ENCODE data around the gene GSTM5. TPM values are rescaled to one million over a fixed set of nuclear protein-coding genes. Genes with fewer than 3 reads are reported as not detected.
"Not testable (repeated sequence)": the region's sequence is repeated elsewhere in the genome, so short reads cannot be mapped to it uniquely, and the experiment has no call there.

The GSTM5 gene
- total RNA-seq, 1 experiment from 2014 or later, result not detected

- ChIA-PET CTCF (interaction anchor here (0.5 kb wide), 1 partner anchor 74 kb away, joined by 4 read pairs; no protein-coding TSS in a partner anchor), POLR2A (ENCODE audit: unreplicated experiment) (no interaction called here)
- Histone ChIP-seq H3K4me2 (ENCODE audit: low read length) (no peak overlapping the region), H2AFZ (ENCODE audit: low read length) (no peak overlapping the region), H3K79me2 (ENCODE audit: low read length) (no peaks in the 10 kb centered on the region), H3F3A (ENCODE audit: low read length, unreplicated experiment) (no peaks in the 10 kb centered on the region), H3K9me2 (replicated peaks; ENCODE audit: low read length) (no peaks in the 10 kb centered on the region), H3K4me1 (ENCODE audit: insufficient read depth, low read length) (0 out of 2 replicates have a peak, but pooled peaks cover 3% of the 10 kb centered on the region), H3K27ac (ENCODE audit: low read length) (no peak overlapping the region), H3K9me3 (ENCODE audit: low read length) (no peaks in the 10 kb centered on the region), H3K27me3 (ENCODE audit: low read length) (no peaks in the 10 kb centered on the region), H3K36me3 (ENCODE audit: low read depth, low read length) (no peaks in the 10 kb centered on the region), H3K9ac (ENCODE audit: low read length) (no peak overlapping the region), H3K4me3 (ENCODE audit: low read length) (no peak overlapping the region), H4K20me1 (ENCODE audit: low read length) (no peaks in the 10 kb centered on the region)
- TF ChIP-seq EZH2 (IDR thresholded peaks at IDR 0.05; ENCODE audit: low read length, unreplicated experiment), result no peak
- TF ChIP-seq CTCF (conservative IDR thresholded peaks at IDR 0.05; ENCODE audit: low read depth, low read length), result no peak
- no peak for TF ChIP-seq EZH2phosphoT487 (IDR thresholded peaks at IDR 0.05; ENCODE audit: borderline replicate concordance, low read length)
- intact Hi-C loops (cut with micrococcal nuclease), result no loop called here
- no TSS peak for BruUV-seq (replicated peaks)
- ATAC-seq, result no peak
- no peak for DNase-seq
These were observed 34.6 kb upstream of the GSTM5 start for GRCh38 chr1:109677459-109677858.

GRCh38 chr1:109678637-109679036 lies 33.4 kb upstream of the GSTM5 start:
- H3K4me3 ChIP-seq (ENCODE audit: low read length); H3K27me3 ChIP-seq (ENCODE audit: low read length); H2AFZ ChIP-seq (ENCODE audit: low read length); CTCF ChIA-PET; DNase-seq; H4K20me1 ChIP-seq (ENCODE audit: low read length); H3K4me1 ChIP-seq (ENCODE audit: insufficient read depth, low read length); H3K4me2 ChIP-seq (ENCODE audit: low read length); H3K36me3 ChIP-seq (ENCODE audit: low read depth, low read length); POLR2A ChIA-PET (ENCODE audit: unreplicated experiment); intact Hi-C loops (cut with micrococcal nuclease); H3K9ac ChIP-seq (ENCODE audit: low read length); H3K27ac ChIP-seq (ENCODE audit: low read length); H3K9me3 ChIP-seq (ENCODE audit: low read length); H3K9me2 ChIP-seq (replicated peaks; ENCODE audit: low read length); H3F3A ChIP-seq (ENCODE audit: low read length, unreplicated experiment); ATAC-seq; BruUV-seq (replicated peaks); H3K79me2 ChIP-seq (ENCODE audit: low read length): not testable (repeated sequence)

GRCh38 chr1:109684777-109685176 lies 27.3 kb upstream of the GSTM5 start:
- H3K4me1 ChIP-seq (ENCODE audit: insufficient read depth, low read length); H3K4me3 ChIP-seq (ENCODE audit: low read length); H4K20me1 ChIP-seq (ENCODE audit: low read length); H3K9me2 ChIP-seq (replicated peaks; ENCODE audit: low read length); H3K36me3 ChIP-seq (ENCODE audit: low read depth, low read length); H3K79me2 ChIP-seq (ENCODE audit: low read length); CTCF ChIA-PET; H3K4me2 ChIP-seq (ENCODE audit: low read length); BruUV-seq (replicated peaks); intact Hi-C loops (cut with micrococcal nuclease); H3K9me3 ChIP-seq (ENCODE audit: low read length); H3F3A ChIP-seq (ENCODE audit: low read length, unreplicated experiment); H3K27ac ChIP-seq (ENCODE audit: low read length); POLR2A ChIA-PET (ENCODE audit: unreplicated experiment); ATAC-seq; H3K27me3 ChIP-seq (ENCODE audit: low read length); DNase-seq; H2AFZ ChIP-seq (ENCODE audit: low read length); H3K9ac ChIP-seq (ENCODE audit: low read length): not testable (repeated sequence)

- H3K4me3 ChIP-seq (ENCODE audit: low read length); ATAC-seq; H3K36me3 ChIP-seq (ENCODE audit: low read depth, low read length); H3F3A ChIP-seq (ENCODE audit: low read length, unreplicated experiment); H2AFZ ChIP-seq (ENCODE audit: low read length); H3K27ac ChIP-seq (ENCODE audit: low read length); H3K4me1 ChIP-seq (ENCODE audit: insufficient read depth, low read length); H3K79me2 ChIP-seq (ENCODE audit: low read length); POLR2A ChIA-PET (ENCODE audit: unreplicated experiment); BruUV-seq (replicated peaks); DNase-seq; H3K9me3 ChIP-seq (ENCODE audit: low read length); CTCF ChIA-PET; H3K4me2 ChIP-seq (ENCODE audit: low read length); H3K9me2 ChIP-seq (replicated peaks; ENCODE audit: low read length); H3K27me3 ChIP-seq (ENCODE audit: low read length); intact Hi-C loops (cut with micrococcal nuclease); H4K20me1 ChIP-seq (ENCODE audit: low read length); H3K9ac ChIP-seq (ENCODE audit: low read length): not testable (repeated sequence)
These were observed 26.7 kb upstream of the GSTM5 start for GRCh38 chr1:109685399-109685798.

- BruUV-seq (replicated peaks); CTCF ChIA-PET; H3K4me2 ChIP-seq (ENCODE audit: low read length): not testable (repeated sequence)
These were observed 26.2 kb upstream of the GSTM5 start for GRCh38 chr1:109685890-109686289.

GRCh38 chr1:109687109-109687508 lies 24.9 kb upstream of the GSTM5 start:
- H4K20me1 ChIP-seq (ENCODE audit: low read length); H3K9me3 ChIP-seq (ENCODE audit: low read length); H3K27ac ChIP-seq (ENCODE audit: low read length); BruUV-seq (replicated peaks); H3K9me2 ChIP-seq (replicated peaks; ENCODE audit: low read length); H3K27me3 ChIP-seq (ENCODE audit: low read length); H3K4me2 ChIP-seq (ENCODE audit: low read length); ATAC-seq; H3K9ac ChIP-seq (ENCODE audit: low read length); H3K36me3 ChIP-seq (ENCODE audit: low read depth, low read length); H2AFZ ChIP-seq (ENCODE audit: low read length); POLR2A ChIA-PET (ENCODE audit: unreplicated experiment); CTCF ChIA-PET; DNase-seq; intact Hi-C loops (cut with micrococcal nuclease); H3F3A ChIP-seq (ENCODE audit: low read length, unreplicated experiment); H3K4me3 ChIP-seq (ENCODE audit: low read length); H3K79me2 ChIP-seq (ENCODE audit: low read length); H3K4me1 ChIP-seq (ENCODE audit: insufficient read depth, low read length): not testable (repeated sequence)

More at GRCh38 chr1:109685890-109686289, 26.2 kb upstream of the GSTM5 start:
- ATAC-seq; H3K4me1 ChIP-seq (ENCODE audit: insufficient read depth, low read length); H3K9ac ChIP-seq (ENCODE audit: low read length); POLR2A ChIA-PET (ENCODE audit: unreplicated experiment); H3F3A ChIP-seq (ENCODE audit: low read length, unreplicated experiment); H3K9me2 ChIP-seq (replicated peaks; ENCODE audit: low read length); H3K79me2 ChIP-seq (ENCODE audit: low read length); H3K36me3 ChIP-seq (ENCODE audit: low read depth, low read length); H4K20me1 ChIP-seq (ENCODE audit: low read length); intact Hi-C loops (cut with micrococcal nuclease); H2AFZ ChIP-seq (ENCODE audit: low read length); DNase-seq; H3K4me3 ChIP-seq (ENCODE audit: low read length); H3K9me3 ChIP-seq (ENCODE audit: low read length); H3K27me3 ChIP-seq (ENCODE audit: low read length); H3K27ac ChIP-seq (ENCODE audit: low read length): not testable (repeated sequence)
